ENCODE data around the gene NRP2.

- TF ChIP-seq, protein P1, sequence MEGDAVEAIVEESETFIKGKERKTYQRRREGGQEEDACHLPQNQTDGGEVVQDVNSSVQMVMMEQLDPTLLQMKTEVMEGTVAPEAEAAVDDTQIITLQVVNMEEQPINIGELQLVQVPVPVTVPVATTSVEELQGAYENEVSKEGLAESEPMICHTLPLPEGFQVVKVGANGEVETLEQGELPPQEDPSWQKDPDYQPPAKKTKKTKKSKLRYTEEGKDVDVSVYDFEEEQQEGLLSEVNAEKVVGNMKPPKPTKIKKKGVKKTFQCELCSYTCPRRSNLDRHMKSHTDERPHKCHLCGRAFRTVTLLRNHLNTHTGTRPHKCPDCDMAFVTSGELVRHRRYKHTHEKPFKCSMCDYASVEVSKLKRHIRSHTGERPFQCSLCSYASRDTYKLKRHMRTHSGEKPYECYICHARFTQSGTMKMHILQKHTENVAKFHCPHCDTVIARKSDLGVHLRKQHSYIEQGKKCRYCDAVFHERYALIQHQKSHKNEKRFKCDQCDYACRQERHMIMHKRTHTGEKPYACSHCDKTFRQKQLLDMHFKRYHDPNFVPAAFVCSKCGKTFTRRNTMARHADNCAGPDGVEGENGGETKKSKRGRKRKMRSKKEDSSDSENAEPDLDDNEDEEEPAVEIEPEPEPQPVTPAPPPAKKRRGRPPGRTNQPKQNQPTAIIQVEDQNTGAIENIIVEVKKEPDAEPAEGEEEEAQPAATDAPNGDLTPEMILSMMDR (IDR thresholded peaks at IDR 0.05): no peak
- TF ChIP-seq EZH2 (IDR thresholded peaks at IDR 0.05; ENCODE audit: borderline replicate concordance, insufficient read depth, low read depth, low read length, poor library complexity, severe bottlenecking): no peak
Measured at GRCh38 chr2:205660521-205661124, 21.7 kb upstream of the NRP2 start.

Data from B cell (primary cell).